Caki2 (cell line): ENCODE results near the gene TRAPPC12. TPM values are rescaled to one million over a fixed set of nuclear protein-coding genes. Genes with fewer than 3 reads are reported as not detected.
"Not testable (repeated sequence)": the region's sequence is repeated elsewhere in the genome, so short reads cannot be mapped to it uniquely, and the experiment has no call there.

Experiments
- DNase-seq: peaks from one replicate; pipeline ENCODE4 v3.0.0-alpha.2; 2015; ENCODE audit warnings: low read depth
- in situ Hi-C: cut with HindIII; loops from 2 replicates; pipeline ENCODE4 v1.10.0; 2016; ENCODE audit warnings: low sequenced_read_pairs, low pct_unique_long_range_greater_than_20kb, mixed read lengths
- total RNA-seq: library from RNA; depleted of rRNA; stranded (reverse); fragments of >200 nt; shearing (Covaris generic); gene quantifications from 2 replicates; pipeline ENCODE4 v1.2.3, GENCODE V29; 2014; ENCODE audit warnings: low replicate concordance; rRNA removed

Gene TRAPPC12
- total RNA-seq, result 40.7 and 76.8 TPM in 2 replicates

DNA sequence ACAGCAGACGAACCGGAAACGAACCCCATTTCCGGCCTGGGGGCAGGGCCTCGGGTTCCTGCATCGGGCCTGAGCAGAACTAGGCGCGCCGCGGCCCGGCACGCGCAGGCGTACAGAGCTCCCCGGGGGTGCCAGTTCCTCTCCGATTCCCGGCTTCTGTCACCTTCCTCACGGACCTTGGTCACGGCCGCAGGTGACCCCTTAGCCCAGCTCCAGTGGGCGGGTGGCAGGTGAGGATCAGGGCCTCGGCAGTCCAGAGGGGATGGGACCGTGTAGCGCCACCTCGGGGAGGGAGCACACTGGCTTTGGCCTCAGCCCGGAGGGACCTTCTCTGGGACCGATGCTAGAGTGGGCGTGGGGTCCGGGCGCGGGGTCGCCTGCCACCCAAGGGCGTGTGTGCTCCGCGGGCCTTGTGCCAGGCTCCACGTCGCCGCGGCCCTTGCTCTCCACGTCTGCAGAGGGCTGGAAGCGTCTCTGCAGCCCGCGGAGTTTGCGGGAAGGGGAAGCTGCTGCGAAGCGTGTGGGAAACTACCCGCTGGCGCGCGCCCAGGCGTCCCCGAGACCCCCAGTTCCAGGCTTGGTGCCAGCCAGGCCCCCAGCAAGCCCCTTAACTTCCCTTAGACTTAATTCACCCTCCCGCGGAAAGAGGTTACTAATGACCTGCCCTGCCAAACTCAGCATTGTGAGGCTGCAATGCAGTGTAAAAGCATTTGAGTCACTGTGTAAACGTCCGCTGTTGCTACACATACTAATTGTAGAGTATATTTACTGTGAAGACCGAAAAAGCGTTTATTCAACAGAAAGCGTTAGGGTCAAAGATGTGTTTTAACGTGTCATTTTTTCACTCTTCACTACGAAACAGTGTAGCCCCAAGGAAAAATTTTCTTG is at the start of gene TRAPPC12:
TSS of gene TRAPPC12 (plus strand) at position 48 of the 888 bp plus-strand sequence. CDS start 7,930 bp downstream, outside the sequence.
- in situ Hi-C loops, result no loop called here
- peak; percentile 89 for DNase-seq

DNA sequence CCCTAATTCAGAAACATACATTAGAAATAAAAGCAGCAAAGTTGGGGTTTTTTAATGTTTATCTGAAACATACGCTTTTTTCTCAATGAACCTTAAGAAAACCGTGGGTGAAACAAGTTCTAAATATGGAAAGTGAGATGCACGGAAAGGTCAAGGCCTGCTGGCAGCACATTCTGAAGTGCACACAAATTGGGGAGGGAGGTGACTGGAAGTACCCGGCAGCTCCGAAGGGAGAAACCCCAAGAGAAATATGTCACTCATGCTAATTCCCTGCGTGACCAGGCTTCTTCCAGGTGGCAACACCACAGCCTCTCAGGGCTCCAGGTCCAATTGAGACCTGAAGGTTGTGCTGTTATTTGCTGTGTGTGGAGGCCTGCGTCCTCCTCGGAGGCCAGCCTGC is 47.4 kb upstream of the TRAPPC12 start:
- DNase-seq, result no peak
- in situ Hi-C loops, result no loop called here

DNA sequence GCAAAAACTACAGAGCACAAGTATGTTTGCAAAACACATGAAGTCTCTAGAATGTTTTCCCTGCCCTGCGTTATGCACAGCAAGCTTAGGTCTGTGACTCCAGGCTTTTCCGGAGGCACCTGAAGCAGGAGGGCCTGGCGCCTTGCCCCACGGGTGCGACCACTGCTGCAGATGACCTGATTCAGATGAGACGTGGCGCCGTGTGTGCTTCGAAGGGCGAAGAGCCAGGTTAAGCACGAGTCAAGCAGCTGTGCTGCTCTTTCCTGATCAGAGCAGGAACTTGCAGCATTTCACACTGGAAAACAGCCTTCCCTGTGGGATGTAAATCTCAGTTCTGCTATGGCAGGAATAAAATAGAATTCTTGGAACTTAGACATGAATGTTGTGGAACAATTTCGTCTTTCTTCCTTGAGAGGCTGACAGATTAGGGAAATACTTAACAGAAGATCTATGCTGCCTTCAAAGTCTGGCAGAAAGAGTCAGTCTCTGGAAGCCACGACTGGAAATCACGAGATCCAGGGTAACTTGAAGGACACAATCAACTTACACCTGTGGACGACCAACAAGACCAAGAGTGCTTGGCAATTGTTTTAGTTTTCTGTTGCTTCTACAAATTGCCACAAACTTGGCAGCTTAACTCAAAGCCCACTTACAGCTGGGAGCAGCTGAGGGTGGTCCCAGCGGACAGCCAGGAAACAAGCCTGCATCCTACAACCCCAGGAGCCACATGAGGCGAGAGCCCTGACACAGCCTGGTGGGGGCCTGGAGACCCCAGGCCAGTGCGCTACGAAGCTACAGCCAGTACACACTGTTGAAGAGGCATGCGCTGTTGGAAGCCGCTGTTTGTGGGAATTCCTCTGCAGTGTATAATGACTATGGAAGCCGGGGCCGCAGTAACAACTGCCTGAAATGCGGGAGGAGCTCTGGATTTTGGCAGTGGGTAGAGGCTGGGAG is 44.8 kb upstream of the TRAPPC12 start:
- DNase-seq, result no peak
- in situ Hi-C loops, result no loop called here

DNA sequence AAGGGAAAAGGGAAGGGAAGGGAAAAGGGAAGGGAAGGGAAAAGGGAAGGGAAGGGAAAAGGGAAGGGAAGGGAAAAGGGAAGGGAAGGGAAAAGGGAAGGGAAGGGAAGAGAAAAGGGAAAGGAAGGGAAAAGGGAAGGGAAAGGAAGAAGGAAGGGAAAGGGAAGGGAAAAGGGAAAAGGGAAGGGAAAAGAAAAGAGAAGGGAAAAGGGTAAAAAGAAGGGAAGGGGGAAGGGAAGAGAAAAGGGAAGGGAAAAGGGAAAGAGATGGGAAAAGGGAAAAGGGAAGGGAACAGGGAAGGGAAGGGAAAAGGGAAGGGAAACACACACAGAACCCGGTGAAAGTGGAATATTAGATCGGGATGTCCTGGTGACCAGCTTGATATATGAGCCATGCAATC is 42.6 kb upstream of the TRAPPC12 start:
- DNase-seq, result no peak
- in situ Hi-C loops, result no loop called here

- in situ Hi-C loops, result no loop called here
- DNase-seq, result no peak
Observed at GRCh38 chr2:3338340-3338739, 41.2 kb upstream of the TRAPPC12 start.

DNA sequence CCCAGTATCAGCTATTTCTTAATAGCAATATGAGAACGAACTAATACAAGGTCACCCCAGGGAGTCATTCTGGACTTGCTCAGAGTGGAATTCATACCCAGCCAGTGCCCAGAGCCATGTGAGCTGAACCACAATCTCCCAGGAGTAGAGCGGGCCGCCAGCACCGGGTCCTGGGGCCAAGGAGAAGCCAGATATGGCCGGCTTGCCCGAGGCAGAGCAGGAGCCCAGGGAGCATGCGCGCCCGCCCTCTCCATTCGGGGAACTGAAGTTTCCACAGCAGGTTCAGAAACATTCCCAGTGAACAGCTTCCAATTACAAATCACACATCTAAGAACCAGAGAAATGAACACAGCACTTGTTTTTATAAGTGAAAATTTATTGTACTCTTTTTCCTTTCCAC is 39.4 kb upstream of the TRAPPC12 start:
- in situ Hi-C loops, result no loop called here

DNA sequence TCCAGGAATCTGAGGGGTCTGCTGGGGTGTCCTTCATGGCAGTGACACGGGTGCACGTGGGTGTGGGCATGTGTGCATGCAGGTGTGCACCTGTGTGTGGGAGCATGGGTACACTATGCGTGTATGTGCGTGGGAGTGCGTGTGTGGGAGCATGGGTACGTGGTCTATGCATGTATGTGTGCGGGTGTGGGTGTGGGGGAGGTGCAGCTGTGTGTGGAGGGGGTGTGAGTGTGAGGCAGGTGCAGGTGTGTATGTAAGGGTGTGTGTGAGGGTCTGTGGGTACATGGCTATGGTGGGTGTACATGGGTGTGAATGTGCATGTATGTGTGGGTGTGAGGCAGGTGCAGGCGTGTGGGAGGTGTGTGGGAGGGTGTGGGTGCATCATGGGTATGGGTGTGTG is 38.2 kb upstream of the TRAPPC12 start:
- no peak for DNase-seq
- in situ Hi-C loops, result no loop called here

More for the DNA sequence above, 39.4 kb upstream of the TRAPPC12 start:
- no peak for DNase-seq

DNA sequence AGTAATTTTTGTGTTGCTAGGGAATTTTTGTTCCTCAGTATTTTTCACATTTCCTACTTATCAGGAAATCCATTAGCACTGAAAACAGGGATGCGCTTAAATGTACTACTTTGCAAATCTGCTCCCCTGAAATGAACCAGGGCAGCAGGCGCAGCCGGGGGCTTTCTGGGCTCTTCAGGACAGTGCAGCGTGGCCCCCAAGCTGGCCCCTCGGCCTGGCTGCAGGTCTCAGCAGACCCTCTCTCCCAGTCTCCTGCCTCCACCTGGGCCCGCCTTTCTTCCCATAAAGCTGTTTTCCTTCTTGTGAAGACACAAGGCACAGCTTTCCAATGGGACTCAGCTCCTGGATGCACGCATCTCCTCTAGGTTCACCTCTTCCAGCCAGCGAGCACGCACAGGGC is 37.2 kb upstream of the TRAPPC12 start:
- in situ Hi-C loops, result no loop called here
- DNase-seq, result no peak

- DNase-seq, result no peak
Observed at GRCh38 chr2:3343012-3343411, 36.5 kb upstream of the TRAPPC12 start.

DNA sequence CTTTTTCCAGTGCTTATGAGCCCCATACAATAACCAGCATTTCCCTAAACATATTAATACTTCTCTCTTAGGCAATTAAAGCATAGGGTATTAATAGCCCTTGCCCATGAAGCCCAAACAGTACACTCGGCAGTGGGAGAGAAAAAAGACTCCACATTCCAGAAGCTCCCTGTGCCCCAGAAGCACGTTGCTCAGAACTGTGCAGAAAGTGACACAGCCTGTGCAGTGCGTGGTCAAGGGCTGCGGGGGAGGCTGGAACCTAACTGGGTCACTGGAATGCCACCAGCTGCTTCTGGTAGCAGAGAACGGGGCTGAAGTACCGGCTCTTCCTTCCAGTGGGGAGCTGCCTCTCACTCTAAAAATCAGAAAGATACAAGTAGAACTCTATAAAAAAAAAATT is 34.6 kb upstream of the TRAPPC12 start:
- in situ Hi-C loops, result no loop called here
- DNase-seq, result no peak

More at GRCh38 chr2:3343012-3343411, 36.5 kb upstream of the TRAPPC12 start:
- in situ Hi-C loops, result no loop called here

DNA sequence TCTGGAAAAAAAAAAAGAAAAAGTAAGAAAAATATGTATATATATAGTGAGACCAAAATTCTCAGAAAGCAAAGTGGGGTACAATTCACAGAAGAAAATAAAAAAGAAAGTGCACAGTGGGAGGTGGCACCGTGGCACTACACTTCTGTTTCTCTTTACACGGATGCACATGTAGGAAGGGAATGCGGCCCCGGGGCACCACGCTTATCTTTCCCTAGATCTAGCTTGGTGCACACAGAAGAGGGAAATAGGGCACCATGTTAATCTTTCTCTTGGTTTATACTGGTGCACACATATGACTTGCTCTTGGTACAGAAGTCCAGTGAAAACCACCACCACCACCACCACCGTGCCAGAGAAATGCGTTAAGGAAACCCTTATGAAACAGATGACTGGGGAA is 33.9 kb upstream of the TRAPPC12 start:
- in situ Hi-C loops, result no loop called here
- DNase-seq, result no peak

DNA sequence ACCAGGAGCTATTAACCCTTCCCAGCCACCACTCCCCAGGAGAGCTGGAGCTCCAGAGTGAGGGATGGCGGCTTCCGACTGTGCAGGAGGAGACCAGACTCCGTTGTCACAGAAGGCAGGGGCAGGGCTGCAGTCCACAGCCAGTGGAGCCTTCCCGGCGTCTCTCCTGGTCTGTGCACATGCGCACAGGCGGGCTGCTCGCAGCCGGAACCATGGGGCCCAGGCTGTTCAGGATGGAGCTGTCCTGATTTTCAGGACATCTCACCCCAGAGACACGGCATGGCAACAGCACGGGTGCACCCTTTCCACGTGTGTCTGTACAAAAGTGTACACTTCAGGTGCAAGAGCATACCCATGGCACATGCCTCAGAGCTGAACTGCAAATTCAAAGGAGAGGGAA is 30.7 kb upstream of the TRAPPC12 start:
- in situ Hi-C loops, result no loop called here

DNA sequence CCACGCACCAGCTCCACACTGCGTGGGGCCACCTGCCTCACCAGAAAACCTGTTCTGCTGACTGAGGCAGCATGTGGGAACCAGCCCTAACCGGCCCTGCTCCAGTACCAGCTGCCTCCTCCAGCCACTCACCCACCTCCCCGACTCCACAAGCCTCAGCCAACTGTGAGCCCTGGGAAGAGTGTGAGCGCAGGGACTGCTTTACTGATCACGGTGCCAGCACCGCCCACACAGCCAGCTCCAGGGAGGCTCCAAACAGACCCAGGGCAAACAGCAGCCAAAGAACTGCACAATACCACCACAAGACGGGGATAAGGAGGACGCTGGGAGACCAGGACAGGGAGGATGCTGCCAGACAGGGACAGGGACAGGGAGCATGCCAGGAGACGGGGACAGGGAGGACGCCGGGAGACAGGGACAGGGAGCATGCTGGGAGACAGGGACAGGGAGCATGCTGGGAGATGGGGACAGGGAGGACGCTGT is 30.2 kb upstream of the TRAPPC12 start:
- DNase-seq, result no peak

More for the DNA sequence above, 30.7 kb upstream of the TRAPPC12 start:
- no peak for DNase-seq

GRCh38 chr2:3354986-3355385 is 24.5 kb upstream of the TRAPPC12 start:
- no peak for DNase-seq
- in situ Hi-C loops, result no loop called here

More for the DNA sequence above, 30.2 kb upstream of the TRAPPC12 start:
- in situ Hi-C loops, result no loop called here

DNA sequence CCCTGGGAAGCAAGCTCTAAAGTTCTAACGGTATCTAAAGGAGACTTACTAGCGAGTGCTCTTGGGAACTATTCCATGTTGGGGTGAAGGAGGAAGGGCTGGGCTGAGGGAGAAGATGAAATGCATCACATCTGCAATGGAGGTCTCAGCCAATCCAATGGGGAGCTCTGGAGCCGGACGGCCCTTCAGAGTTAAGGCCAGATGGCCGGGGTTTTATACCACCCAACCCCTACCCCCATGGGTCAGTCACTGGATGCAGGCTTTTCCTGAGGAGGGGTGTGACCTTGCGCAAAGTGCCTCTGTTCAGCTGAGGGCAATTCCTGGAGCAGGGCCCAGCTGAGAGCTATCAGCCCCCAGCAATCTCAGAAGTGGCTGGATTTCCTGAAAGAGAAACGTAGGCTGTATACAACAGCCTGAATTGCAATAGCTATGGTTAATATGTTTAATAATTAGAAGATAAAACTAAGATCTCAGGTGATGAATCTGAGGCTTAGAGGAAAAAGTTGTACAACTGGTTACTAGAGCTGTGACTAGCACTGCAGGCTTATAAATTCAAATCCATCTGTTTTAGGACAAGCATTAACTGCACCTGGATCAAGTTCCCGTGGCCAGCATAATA is 23.4 kb upstream of the TRAPPC12 start:
- DNase-seq, result no peak
- in situ Hi-C loops, result no loop called here

- in situ Hi-C loops, result no loop called here
- peak; percentile 18 for DNase-seq
Observed at GRCh38 chr2:3356799-3357198, 22.7 kb upstream of the TRAPPC12 start.

DNA sequence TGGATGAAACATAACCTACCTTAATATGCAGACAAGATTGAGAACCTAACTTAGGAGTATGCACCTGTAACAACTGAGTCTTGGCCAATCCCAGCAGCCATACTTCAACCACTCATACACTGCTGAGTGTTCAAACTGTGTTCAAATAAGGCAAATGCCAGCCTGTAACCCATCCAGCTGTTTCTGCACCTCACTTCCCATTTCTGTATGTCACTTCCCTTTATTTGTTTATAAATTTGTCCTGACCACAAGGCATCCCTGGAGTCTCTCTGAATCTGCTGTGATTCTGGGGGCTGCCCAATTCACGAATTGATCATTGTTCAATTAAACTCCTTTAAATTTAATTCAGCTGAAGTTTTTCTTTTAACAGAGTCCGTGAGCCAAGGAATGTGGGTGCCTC is 22.0 kb upstream of the TRAPPC12 start:
- in situ Hi-C loops, DNase-seq: not testable (repeated sequence)

DNA sequence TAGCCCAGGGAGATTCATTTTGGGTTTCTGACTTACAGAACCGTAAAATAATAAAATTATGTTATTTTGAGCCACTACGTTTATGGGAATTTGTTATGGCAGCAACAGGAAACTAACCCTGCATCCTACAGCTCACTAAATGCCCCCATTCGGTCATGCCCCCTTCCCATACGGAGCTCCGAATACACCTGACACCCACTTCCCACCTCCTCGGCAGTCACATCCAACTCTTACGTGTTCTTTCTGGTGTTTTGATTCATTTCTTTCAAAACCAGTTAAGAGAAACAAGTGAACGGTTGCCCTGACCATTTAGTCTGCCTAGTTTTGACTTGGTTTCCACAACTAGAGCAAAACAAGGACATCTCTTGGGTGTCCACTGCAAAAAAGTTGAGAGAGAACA is 21.6 kb upstream of the TRAPPC12 start:
- no peak for DNase-seq
- in situ Hi-C loops, result no loop called here
